Measurements from ENCODE around the gene SCEL. TPM values are rescaled to one million over a fixed set of nuclear protein-coding genes. Genes with fewer than 3 reads are reported as not detected.
"Not testable (repeated sequence)": the region's sequence is repeated elsewhere in the genome, so short reads cannot be mapped to it uniquely, and the experiment has no call there.

Gene SCEL
- total RNA-seq, 6 experiments from 2014 or later = not detected

DNA sequence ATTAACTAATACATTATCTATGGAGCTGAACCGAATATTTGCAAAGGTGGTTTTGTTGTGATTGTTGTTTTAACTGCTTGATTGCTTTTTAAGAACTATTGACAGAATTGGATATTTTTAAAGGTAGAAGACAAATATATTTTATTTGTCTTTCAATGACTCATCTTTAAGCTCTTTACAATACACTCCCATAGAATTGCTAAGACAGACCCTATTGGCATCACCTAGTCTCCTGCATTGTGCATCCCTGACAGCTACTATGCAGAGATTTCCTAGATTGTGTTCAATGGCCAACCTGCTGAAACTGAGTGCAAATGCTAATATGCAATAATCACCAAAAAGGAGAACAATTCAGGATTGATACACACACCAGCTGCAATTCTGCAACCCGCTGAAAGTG is 19.7 kb upstream of the SCEL start:
- no peaks in the 10 kb centered on the region for H3K9me3 Mint-ChIP-seq

DNA sequence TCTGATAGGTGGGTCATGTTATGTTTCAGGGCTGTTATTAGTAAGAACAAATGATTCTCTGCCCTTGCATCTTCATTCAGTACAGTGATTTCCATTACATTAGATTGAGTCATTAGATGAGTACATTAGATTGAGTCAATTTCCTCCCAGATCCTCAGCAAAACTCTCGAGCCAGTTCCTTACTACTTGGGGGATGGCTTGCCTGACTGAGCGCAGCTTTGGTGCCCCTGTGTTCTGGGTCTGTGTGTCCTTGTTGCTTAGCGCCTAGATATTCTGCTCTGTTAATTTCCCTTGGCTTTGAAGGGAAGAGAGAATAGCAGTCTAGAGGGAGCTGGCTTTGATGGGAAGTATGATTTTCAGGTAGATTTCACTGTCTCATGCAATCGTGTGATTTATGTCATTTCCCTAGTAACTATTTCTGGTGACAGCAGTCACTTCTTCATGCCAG is 19.1 kb upstream of the SCEL start:
- TF ChIP-seq, protein P1, sequence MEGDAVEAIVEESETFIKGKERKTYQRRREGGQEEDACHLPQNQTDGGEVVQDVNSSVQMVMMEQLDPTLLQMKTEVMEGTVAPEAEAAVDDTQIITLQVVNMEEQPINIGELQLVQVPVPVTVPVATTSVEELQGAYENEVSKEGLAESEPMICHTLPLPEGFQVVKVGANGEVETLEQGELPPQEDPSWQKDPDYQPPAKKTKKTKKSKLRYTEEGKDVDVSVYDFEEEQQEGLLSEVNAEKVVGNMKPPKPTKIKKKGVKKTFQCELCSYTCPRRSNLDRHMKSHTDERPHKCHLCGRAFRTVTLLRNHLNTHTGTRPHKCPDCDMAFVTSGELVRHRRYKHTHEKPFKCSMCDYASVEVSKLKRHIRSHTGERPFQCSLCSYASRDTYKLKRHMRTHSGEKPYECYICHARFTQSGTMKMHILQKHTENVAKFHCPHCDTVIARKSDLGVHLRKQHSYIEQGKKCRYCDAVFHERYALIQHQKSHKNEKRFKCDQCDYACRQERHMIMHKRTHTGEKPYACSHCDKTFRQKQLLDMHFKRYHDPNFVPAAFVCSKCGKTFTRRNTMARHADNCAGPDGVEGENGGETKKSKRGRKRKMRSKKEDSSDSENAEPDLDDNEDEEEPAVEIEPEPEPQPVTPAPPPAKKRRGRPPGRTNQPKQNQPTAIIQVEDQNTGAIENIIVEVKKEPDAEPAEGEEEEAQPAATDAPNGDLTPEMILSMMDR (IDR thresholded peaks at IDR 0.05) = no peak
- Mint-ChIP-seq H3K36me3 (ENCODE audit: low read depth) (no peaks in the 10 kb centered on the region), H3K4me3 (peak overlapping the region; percentile 13; the same call in 1 of the 2 replicates), H3K27ac (no peak overlapping the region), H3K4me1 (ENCODE audit: low read depth) (peaks cover 14% of the 10 kb centered on the region; the same call in 1 of the 2 replicates), H3K27me3 (ENCODE audit: insufficient read depth) (no peaks in the 10 kb centered on the region; the same call in none of the 2 replicates), H3K9me3 (no peaks in the 10 kb centered on the region)
- peak; percentile 1 for DNase-seq

More for the DNA sequence above, 19.7 kb upstream of the SCEL start:
- no peak for DNase-seq
- Mint-ChIP-seq H3K27ac (no peak overlapping the region), H3K4me1 (ENCODE audit: low read depth) (peaks cover 9% of the 10 kb centered on the region; the same call in 1 of the 2 replicates), H3K27me3 (ENCODE audit: insufficient read depth) (no peaks in the 10 kb centered on the region; the same call in none of the 2 replicates), H3K4me3 (no peak overlapping the region), H3K36me3 (ENCODE audit: low read depth) (no peaks in the 10 kb centered on the region)
- TF ChIP-seq, protein P1 (IDR thresholded peaks at IDR 0.05) = no peak

DNA sequence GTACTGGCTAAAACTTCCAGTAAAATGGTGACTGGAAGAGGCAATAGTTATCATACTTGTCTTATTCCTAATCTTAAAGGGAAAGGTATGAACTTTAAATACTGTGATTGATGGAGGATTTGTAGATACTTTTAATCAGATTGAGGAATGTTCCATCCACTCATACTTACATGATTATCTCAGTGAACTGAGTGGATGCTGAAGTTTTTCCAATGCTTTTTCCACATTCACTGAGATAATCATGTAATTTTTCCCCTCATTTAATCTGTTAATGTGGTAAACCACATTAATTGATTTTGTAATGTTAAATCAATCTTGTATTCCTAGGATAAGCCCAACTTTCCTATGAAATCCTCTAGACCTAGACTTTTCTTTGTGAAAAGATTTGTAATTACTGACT is 17.2 kb upstream of the SCEL start:
- no peaks in the 10 kb centered on the region for H3K9me3 Mint-ChIP-seq
- H3K4me1 Mint-ChIP-seq (ENCODE audit: low read depth) = peaks cover 20% of the 10 kb centered on the region; the same call in 1 of the 2 replicates
- TF ChIP-seq, protein P1 (IDR thresholded peaks at IDR 0.05) = no peak
- no peak overlapping the region for H3K4me3 Mint-ChIP-seq
- no peak overlapping the region for H3K27ac Mint-ChIP-seq
- H3K27me3 Mint-ChIP-seq (ENCODE audit: insufficient read depth) = no peaks in the 10 kb centered on the region; the same call in none of the 2 replicates
- H3K36me3 Mint-ChIP-seq (ENCODE audit: low read depth) = no peaks in the 10 kb centered on the region
- no peak for DNase-seq

DNA sequence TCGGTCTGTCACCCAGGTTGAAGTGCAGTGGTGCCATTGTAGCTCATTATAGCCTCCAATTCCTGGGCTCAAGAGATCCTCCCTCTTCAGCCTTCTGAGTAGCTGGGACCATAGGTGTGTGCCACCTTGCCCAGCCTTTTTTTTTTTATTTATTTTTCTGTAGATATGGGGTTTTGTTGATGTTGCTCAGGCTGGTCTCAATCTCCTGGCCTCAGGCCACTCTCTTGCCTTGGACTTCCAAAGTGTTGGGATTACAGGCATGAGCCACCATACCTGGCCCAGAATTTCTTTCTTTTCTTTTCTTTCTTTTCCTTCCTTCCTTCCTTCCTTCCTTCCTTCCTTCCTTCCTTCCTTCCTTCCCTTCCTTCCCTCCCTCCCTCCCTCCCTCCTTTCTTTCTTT is 16.1 kb upstream of the SCEL start:
- peaks cover 20% of the 10 kb centered on the region; the same call in 1 of the 2 replicates for H3K4me1 Mint-ChIP-seq (ENCODE audit: low read depth)
- DNase-seq; H3K4me3 Mint-ChIP-seq; H3K27ac Mint-ChIP-seq; H3K27me3 Mint-ChIP-seq (ENCODE audit: insufficient read depth); H3K36me3 Mint-ChIP-seq (ENCODE audit: low read depth); H3K9me3 Mint-ChIP-seq: not testable (repeated sequence)

DNA sequence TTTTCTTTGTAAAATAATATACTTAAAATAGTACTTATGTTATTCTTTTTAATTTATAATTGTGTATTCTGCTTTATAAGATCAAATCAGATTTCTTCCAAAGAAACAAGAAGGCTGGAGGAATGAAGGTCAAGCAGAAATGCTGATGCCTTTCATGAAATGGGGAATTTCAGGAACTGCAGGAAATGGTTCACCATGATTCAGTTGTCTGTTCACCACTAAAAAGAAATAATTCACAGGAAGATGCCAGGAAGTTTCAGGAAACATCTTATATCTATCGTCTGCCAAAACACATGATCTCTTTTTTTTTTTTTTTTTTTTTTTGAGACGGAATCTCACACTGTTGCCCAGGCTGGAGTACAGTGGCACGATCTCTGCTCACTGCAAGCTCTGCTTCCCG is 15.7 kb upstream of the SCEL start:
- Mint-ChIP-seq H3K4me3 (no peak overlapping the region), H3K36me3 (ENCODE audit: low read depth) (no peaks in the 10 kb centered on the region), H3K27me3 (ENCODE audit: insufficient read depth) (no peaks in the 10 kb centered on the region; the same call in none of the 2 replicates), H3K9me3 (no peaks in the 10 kb centered on the region), H3K27ac (no peak overlapping the region), H3K4me1 (ENCODE audit: low read depth) (peaks cover 20% of the 10 kb centered on the region; the same call in 1 of the 2 replicates)
- TF ChIP-seq, protein P1 (IDR thresholded peaks at IDR 0.05) = no peak
- DNase-seq = no peak

DNA sequence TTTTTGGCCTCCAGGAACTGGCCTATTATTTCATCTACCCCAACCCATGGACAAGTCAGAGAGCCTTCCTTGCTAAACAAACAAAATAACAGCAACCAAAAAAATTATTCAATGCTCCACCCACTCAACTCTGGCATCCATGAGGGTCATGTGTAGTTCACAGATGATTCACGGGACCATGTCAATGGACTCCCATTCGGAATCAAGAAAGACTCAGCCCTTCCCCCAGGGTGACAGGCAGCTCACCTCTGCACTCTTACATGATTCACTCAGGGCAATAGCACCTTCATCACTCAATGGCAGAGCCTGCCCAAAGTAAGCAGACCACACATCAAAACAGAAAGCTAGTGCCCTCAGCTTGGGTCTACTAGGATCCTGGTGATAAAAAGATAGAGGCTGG is 14.3 kb upstream of the SCEL start:
- Mint-ChIP-seq H3K4me1 (ENCODE audit: low read depth) (peaks cover 16% of the 10 kb centered on the region; the same call in 1 of the 2 replicates), H3K4me3 (no peak overlapping the region), H3K27ac (no peak overlapping the region), H3K36me3 (ENCODE audit: low read depth) (no peaks in the 10 kb centered on the region), H3K9me3 (no peaks in the 10 kb centered on the region), H3K27me3 (ENCODE audit: insufficient read depth) (no peaks in the 10 kb centered on the region; the same call in none of the 2 replicates)
- TF ChIP-seq, protein P1 (IDR thresholded peaks at IDR 0.05) = no peak
- no peak for DNase-seq

Measured in HFFc6 (cell line).